NCI-H1105 (cell line): ENCODE results near the gene ENDOD1.

Experiments
- DNase-seq: peaks from one replicate; lab custom pipeline; 2025; lab: John Stamatoyannopoulos, UW

ENDOD1 gene

DNA sequence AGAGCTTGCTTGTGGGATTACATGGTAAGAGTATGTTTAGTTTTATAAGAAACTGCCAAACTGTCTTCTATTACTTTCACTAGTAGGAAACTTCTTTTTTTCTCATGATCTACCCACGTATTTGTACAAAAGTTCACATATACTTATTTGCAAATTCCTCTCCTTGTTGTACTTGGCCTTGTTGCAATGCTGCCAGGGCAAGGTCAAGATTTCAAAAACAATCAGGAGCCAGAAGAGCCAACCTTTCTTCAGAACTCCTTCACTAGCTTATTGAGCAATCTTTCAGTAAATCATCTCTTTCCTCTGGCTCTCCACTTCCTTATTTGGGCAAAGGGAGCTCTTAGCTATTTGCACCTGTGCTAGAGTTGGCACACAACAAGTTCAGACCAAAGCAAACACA lies 13.2 kb upstream of the ENDOD1 start:
- no peak for DNase-seq

- DNase-seq = no peak
Measured at GRCh38 chr11:95076981-95077380, 12.7 kb upstream of the ENDOD1 start.

DNA sequence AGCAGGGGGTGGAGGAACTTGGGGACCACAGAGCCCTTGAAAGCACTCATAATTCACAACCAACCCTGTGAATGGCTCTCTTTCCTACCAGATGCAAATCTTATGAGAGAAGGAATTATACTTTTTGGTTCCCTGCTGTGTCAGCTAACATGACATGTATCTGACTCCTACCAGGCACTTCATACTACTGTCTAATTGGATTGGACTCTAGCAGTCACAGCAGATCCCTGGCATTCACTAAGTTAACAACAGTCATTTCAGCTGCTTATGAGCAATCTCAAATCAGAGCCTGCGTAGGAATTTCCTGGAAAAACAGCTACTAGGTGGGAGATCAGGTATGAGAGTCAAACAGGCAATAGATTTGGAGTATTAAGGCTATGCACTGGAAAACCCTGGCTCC lies 11.1 kb upstream of the ENDOD1 start:
- DNase-seq = no peak

DNA sequence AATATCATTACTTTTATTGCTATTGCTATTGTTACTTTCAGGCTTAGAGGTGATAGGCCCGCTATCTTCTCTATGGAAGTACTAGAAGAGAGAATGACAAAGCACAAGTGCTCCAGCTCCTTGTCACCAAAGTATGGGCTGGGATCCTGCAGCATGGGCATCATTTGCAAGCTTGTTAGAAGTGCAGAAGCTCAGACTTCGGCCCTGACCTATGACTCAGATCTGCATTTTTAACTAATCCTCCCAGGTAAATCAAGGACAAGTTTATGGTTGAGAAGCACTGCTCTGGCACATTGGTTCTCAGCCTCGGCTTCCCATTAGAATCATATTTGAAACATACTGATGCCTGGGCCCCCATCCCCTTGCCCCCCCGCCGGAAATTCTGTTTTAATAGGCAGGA lies 8.6 kb upstream of the ENDOD1 start:
- DNase-seq = no peak

- no peak for DNase-seq
Measured at GRCh38 chr11:95081412-95081811, 8.2 kb upstream of the ENDOD1 start.

- DNase-seq = no peak
Measured at GRCh38 chr11:95082576-95083001, 7.1 kb upstream of the ENDOD1 start.

DNA sequence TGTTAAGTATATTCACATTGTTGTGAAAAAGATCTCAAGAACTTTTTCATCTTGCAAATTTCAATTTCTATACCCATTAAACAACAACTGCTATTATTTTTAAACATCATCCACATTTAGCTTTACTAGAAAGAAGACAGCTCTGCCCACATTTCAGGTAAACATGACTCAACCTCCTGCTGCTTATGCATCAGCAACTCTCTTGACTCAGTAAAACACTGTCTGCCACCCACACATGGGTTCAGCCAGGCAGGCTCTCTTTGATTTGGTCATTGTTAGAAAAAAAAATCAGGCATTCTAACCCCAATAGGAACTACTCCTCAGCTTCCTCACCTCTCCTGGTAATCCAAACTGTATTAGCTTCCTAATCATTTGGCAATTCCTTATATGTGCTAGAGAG lies 5.1 kb upstream of the ENDOD1 start:
- no peak for DNase-seq

- DNase-seq = no peak
Measured at GRCh38 chr11:95085117-95085816, 4.4 kb upstream of the ENDOD1 start.

- DNase-seq = no peak
Measured at GRCh38 chr11:95086151-95086550, 3.5 kb upstream of the ENDOD1 start.

DNA sequence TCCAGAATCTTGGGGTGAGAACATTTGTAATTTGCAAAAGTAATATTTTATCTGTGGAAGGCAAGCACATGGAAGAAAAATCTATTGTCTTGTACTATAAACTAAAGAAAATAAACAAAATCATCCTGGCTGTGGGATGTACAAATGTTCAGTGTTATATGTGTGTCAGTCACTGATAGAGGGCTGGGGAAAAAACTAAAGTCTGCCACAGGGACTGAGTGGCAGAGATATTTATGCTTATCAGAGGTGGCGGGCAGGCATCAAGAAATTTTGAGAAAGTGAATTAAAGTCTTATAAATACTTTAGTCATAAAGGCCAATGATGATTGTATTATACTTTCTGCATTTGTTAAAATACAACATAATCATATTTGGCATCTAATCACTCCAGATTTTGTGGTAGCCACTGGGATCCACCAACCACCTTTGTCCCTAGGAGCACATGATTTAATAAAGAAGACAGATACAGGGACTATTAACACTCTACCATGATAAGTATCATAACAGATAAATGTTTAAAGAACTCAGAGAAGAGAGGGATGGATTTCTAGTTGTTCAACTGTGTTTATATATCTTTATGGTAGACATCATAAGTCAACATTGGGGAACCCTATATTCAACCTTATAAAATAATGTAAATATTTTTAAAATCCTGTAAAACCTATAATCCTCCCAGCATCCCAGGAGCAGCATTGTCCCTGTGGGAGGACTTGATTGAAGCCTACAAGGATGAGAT lies 2.6 kb upstream of the ENDOD1 start:
- DNase-seq = no peak

DNA sequence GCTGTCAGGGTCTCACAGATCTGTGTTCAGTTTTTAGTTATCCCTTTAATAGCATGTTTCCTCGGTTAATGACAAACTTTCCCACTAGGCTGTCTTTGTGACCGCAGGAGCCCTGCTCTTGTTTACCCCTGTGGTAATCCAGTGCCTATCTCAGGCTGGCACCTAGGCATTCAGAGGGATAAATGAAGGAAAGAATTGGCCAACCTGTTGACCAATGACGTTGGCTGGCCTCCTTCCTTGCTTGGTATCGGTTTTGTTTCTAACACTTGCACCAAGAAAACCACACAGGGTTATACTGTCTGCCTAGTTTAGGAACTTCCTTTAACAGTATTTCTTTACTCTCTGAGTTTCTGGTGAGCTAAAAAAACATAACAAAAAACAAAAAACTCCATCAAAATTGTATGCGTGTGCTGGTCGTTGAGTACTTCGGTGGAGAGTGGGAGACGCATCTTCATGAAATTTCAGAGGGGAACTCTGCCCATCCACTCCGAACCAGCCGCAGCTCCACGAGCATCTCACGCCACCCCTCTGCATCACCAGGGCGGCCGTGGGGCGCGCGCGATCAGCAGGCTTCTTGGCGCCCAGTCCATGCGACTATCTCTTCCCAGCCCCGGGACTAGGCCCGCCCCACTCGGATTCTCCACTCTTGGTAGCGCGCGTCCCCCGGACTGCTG lies 563 bp upstream of the ENDOD1 start:
- DNase-seq = no peak

GRCh38 chr11:95091663-95092180 lies 2.1 kb downstream of the ENDOD1 start:
- no peak for DNase-seq

GRCh38 chr11:95092549-95093324 lies 3.1 kb downstream of the ENDOD1 start:
- DNase-seq = no peak

GRCh38 chr11:95093548-95093947 lies 3.9 kb downstream of the ENDOD1 start:
- DNase-seq = no peak

GRCh38 chr11:95095858-95096587 lies 6.4 kb downstream of the ENDOD1 start:
- DNase-seq = no peak

- no peak for DNase-seq
Measured at GRCh38 chr11:95097209-95097608, 7.6 kb downstream of the ENDOD1 start.

DNA sequence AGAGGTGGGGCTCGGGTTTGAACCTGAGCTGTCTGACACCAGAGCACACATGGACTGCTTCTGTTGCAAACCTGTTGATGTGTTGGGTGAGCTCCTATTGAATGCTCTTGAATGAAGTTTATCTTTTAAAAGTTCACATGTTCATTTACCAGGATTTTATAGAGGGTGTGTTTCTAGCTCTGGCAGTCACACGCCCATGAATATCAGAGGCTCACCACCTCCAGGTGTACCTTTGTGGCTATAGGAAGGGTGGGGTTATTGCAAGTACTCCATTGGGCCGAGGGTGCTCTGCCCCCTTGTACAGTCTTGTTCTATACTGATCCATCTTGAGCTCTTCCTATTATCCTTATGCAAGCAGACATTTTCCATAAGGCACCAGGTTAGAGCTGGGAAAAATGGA lies 9.2 kb downstream of the ENDOD1 start:
- DNase-seq = no peak

GRCh38 chr11:95100191-95100648 lies 10.6 kb downstream of the ENDOD1 start:
- DNase-seq = no peak

- DNase-seq = no peak
Measured at GRCh38 chr11:95100856-95101507, 11.3 kb downstream of the ENDOD1 start.

DNA sequence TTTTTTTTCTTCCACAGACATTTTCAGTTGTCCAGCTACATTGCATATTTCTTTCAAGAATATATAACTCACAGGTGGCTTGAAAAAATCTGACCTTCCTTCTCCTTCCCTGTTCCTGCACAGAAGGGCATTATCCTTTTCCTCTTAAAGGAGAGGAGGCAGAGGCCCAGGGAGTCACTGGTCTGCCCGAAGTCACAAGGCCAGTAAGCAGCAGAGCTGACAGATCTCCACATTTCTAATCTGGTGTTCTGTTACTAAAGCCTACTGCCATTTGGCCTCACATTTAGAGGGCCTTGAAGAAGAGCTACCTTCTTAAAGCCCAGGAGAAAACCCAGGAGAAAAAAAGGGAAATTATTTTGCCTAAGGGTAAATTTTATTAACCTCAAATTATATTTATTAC lies 12.3 kb downstream of the ENDOD1 start:
- no peak for DNase-seq

- no peak for DNase-seq
Measured at GRCh38 chr11:95102733-95103132, 13.1 kb downstream of the ENDOD1 start.
